Hepatocyte (in vitro differentiated cells): ENCODE results near the gene ZNF496. TPM values are rescaled to one million over a fixed set of nuclear protein-coding genes. Genes with fewer than 3 reads are reported as not detected.

ENCODE experiments used
- DNase-seq: peaks from one replicate; pipeline ENCODE4 v3.0.0-alpha.2; 2016; ENCODE audit warnings: low spot score
- H2AFZ ChIP-seq: fragments of 200-600 bp; sonication (generic); 2 replicates; pipeline ENCODE4 v1.6.0; 2016; ENCODE audit warnings: antibody characterized with exemption, mild to moderate bottlenecking
- H3K27ac ChIP-seq: fragments of 200-600 bp; sonication (generic); 2 replicates; pipeline ENCODE4 v1.5.1; 2016; ENCODE audit warnings: mild to moderate bottlenecking
- H3K27me3 ChIP-seq: fragments of 200-600 bp; sonication (generic); 2 replicates; pipeline ENCODE4 v1.6.1; 2016
- H3K36me3 ChIP-seq: fragments of 200-600 bp; sonication (generic); replicated peaks from 2 replicates; pipeline ENCODE4 v1.5.1; 2016; ENCODE audit warnings: low read depth; ENCODE audit not compliant: insufficient read depth
- H3K4me1 ChIP-seq: fragments of 200-600 bp; sonication (generic); 2 replicates; pipeline ENCODE4 v1.5.1; 2016; ENCODE audit warnings: mild to moderate bottlenecking, moderate library complexity; ENCODE audit not compliant: insufficient read depth
- H3K4me2 ChIP-seq: fragments of 200-600 bp; sonication (generic); 2 replicates; pipeline ENCODE4 v1.6.0; 2016
- H3K4me3 ChIP-seq: fragments of 200-600 bp; sonication (generic); 2 replicates; pipeline ENCODE4 v1.5.1; 2016; ENCODE audit warnings: mild to moderate bottlenecking
- H3K79me2 ChIP-seq: fragments of 200-600 bp; sonication (generic); 2 replicates; pipeline ENCODE4 v1.6.0; 2017; ENCODE audit warnings: mild to moderate bottlenecking
- H3K9me2 ChIP-seq: fragments of 200-600 bp; sonication (generic); replicated peaks from 2 replicates; pipeline ENCODE4 v1.6.0; 2017; ENCODE audit warnings: mild to moderate bottlenecking; ENCODE audit not compliant: insufficient read depth
- H3K9me3 ChIP-seq: fragments of 200-600 bp; sonication (generic); 2 replicates; pipeline ENCODE4 v1.5.1; 2016; ENCODE audit warnings: low read depth, mild to moderate bottlenecking
- H4K20me1 ChIP-seq: fragments of 200-600 bp; sonication (generic); 2 replicates; pipeline ENCODE4 v1.6.0; 2016; ENCODE audit warnings: mild to moderate bottlenecking; ENCODE audit not compliant: insufficient read depth, poor library complexity, severe bottlenecking
- CTCF ChIP-seq: fragments of 200-600 bp; sonication (generic); IDR thresholded peaks from 2 replicates; pipeline ENCODE4 v1.5.1; 2016; ENCODE audit warnings: antibody characterized with exemption, mild to moderate bottlenecking; ENCODE audit not compliant: poor library complexity
- EZH2 ChIP-seq: fragments of 200-600 bp; sonication (generic); IDR thresholded peaks from 2 replicates; pipeline ENCODE4 v1.6.1; 2016; ENCODE audit warnings: antibody characterized with exemption, mild to moderate bottlenecking, borderline replicate concordance
- EZH2phosphoT487 ChIP-seq: fragments of 200-600 bp; sonication (generic); IDR thresholded peaks from one replicate; pipeline ENCODE4 v1.6.1; 2018; ENCODE audit warnings: antibody characterized with exemption, mild to moderate bottlenecking, low read depth, moderate library complexity; ENCODE audit not compliant: unreplicated experiment, severe bottlenecking
- WGBS: methylation state at CpG from one replicate; pipeline ENCODE4 v1.1.6; 2016; ENCODE audit warnings: low lambda C conversion rate; ENCODE audit errors: missing lambda C conversion rate; 5-methylcytosine and 5-hydroxymethylcytosine counted together
- polyA plus RNA-seq: library from polyadenylated mRNA; unstranded; fragments of >200 nt; fragmentation: Nextera tagmentation; extraction: Ambion mirVana; gene quantifications from 2 replicates; pipeline ENCODE4 v1.2.1, GENCODE V29; 2016
- total RNA-seq: library from RNA; depleted of rRNA; stranded (reverse); fragments of >200 nt; gene quantifications from 2 replicates; pipeline ENCODE4 v1.2.3, GENCODE V29; 2014

ZNF496 gene
- total and polyA plus RNA-seq, 2 experiments from 2014 or later = 10.5 to 16.5 TPM

GRCh38 chr1:247300491-247301175 lies 31.0 kb downstream of the ZNF496 start:
- H3K9me3 ChIP-seq = no peaks in the 10 kb centered on the region
- H3K9me2 ChIP-seq = no peaks in the 10 kb centered on the region
- no peaks in the 10 kb centered on the region for H3K36me3 ChIP-seq
- WGBS = 98% methylated on average over 47 of the region's 47 CpGs
- no peak overlapping the region for H2AFZ ChIP-seq
- no peak for DNase-seq
- no peak overlapping the region for H3K27ac ChIP-seq
- no peak overlapping the region for H3K4me2 ChIP-seq
- no peak for TF ChIP-seq CTCF
- no peak for TF ChIP-seq EZH2phosphoT487
- TF ChIP-seq EZH2 = no peak
- H3K27me3 ChIP-seq = no peaks in the 10 kb centered on the region
- H3K4me3 ChIP-seq = no peak overlapping the region
- no peaks in the 10 kb centered on the region for H3K4me1 ChIP-seq
- no peaks in the 10 kb centered on the region for H4K20me1 ChIP-seq
- no peaks in the 10 kb centered on the region for H3K79me2 ChIP-seq

GRCh38 chr1:247299723-247300381 lies 31.8 kb downstream of the ZNF496 start:
- Histone ChIP-seq H3K27ac (no peak overlapping the region), H3K9me3 (no peaks in the 10 kb centered on the region), H4K20me1 (no peaks in the 10 kb centered on the region), H3K4me2 (no peak overlapping the region), H3K9me2 (no peaks in the 10 kb centered on the region), H3K27me3 (no peaks in the 10 kb centered on the region), H3K4me1 (no peaks in the 10 kb centered on the region), H3K79me2 (no peaks in the 10 kb centered on the region), H2AFZ (no peak overlapping the region), H3K36me3 (no peaks in the 10 kb centered on the region), H3K4me3 (no peak overlapping the region)
- 95% methylated on average over 12 of the region's 12 CpGs for WGBS
- no peak for DNase-seq
- TF ChIP-seq EZH2 (no peak), EZH2phosphoT487 (no peak), CTCF (no peak)

- WGBS = 72% methylated on average over 4 of the region's 4 CpGs
- H3K27me3 ChIP-seq = no peaks in the 10 kb centered on the region
- no peaks in the 10 kb centered on the region for H3K9me2 ChIP-seq
- H3K4me3 ChIP-seq = no peak overlapping the region
- no peak for DNase-seq
- TF ChIP-seq EZH2phosphoT487 = no peak
- no peak for TF ChIP-seq CTCF
- TF ChIP-seq EZH2 = no peak
- no peaks in the 10 kb centered on the region for H3K36me3 ChIP-seq
- H3K27ac ChIP-seq = no peak overlapping the region
- H3K4me1 ChIP-seq = no peaks in the 10 kb centered on the region
- H3K79me2 ChIP-seq = no peaks in the 10 kb centered on the region
- H2AFZ ChIP-seq = no peak overlapping the region
- H3K4me2 ChIP-seq = no peak overlapping the region
- H4K20me1 ChIP-seq = no peaks in the 10 kb centered on the region
- no peaks in the 10 kb centered on the region for H3K9me3 ChIP-seq
Observed at GRCh38 chr1:247298701-247299100, 33.0 kb downstream of the ZNF496 start.
